Loucy (cell line): Measurements from ENCODE around the gene KRT37.

Source experiments
- H2AFZ ChIP-seq: fragments of 200-600 bp; sonication (generic); 2 replicates; pipeline ENCODE4 v1.6.0; 2016; ENCODE audit warnings: antibody characterized with exemption, mild to moderate bottlenecking, low read length, moderate library complexity
- H3F3A ChIP-seq: fragments of 200-600 bp; 2 replicates; pipeline ENCODE4 v1.6.0; 2016; ENCODE audit warnings: antibody characterized with exemption, low read depth, mild to moderate bottlenecking
- H3K27me3 ChIP-seq: fragments of 200-600 bp; sonication (generic); 2 replicates; pipeline ENCODE4 v1.6.1; 2014; ENCODE audit warnings: low read length, mild to moderate bottlenecking; ENCODE audit not compliant: insufficient read depth, poor library complexity, severe bottlenecking
- H3K36me3 ChIP-seq: fragments of 200-600 bp; sonication (generic); 2 replicates; pipeline ENCODE4 v1.6.1; 2016; ENCODE audit warnings: low read length; ENCODE audit not compliant: insufficient read depth
- H3K4me1 ChIP-seq: fragments of 200-600 bp; sonication (generic); 2 replicates; pipeline ENCODE4 v1.5.1; 2014; ENCODE audit warnings: low read length, mild to moderate bottlenecking; ENCODE audit not compliant: insufficient read depth, poor library complexity, severe bottlenecking
- H3K4me2 ChIP-seq: fragments of 200-600 bp; sonication (generic); 2 replicates; pipeline ENCODE4 v1.6.0; 2014; ENCODE audit warnings: antibody characterized with exemption, low read length, low read depth, mild to moderate bottlenecking; ENCODE audit not compliant: poor library complexity, severe bottlenecking
- H3K4me3 ChIP-seq: fragments of 200-600 bp; sonication (generic); 2 replicates; pipeline ENCODE4 v1.5.1; 2014; ENCODE audit warnings: low read length, mild to moderate bottlenecking, mixed read lengths; ENCODE audit not compliant: poor library complexity, severe bottlenecking
- H3K79me2 ChIP-seq: fragments of 200-600 bp; sonication (generic); 2 replicates; pipeline ENCODE4 v1.6.1; 2014; ENCODE audit warnings: low read length; ENCODE audit not compliant: insufficient read depth
- H3K9ac ChIP-seq: fragments of 200-600 bp; sonication (generic); 2 replicates; pipeline ENCODE4 v1.6.0; 2014; ENCODE audit warnings: mild to moderate bottlenecking, low read depth, low read length, moderate library complexity; ENCODE audit not compliant: poor library complexity, severe bottlenecking
- H3K9me2 ChIP-seq: fragments of 200-600 bp; sonication (generic); replicated peaks from 2 replicates; pipeline ENCODE4 v1.6.1; 2016; ENCODE audit warnings: low read depth, low read length, mixed read lengths
- H3K9me3 ChIP-seq: fragments of 200-600 bp; sonication (generic); 2 replicates; pipeline ENCODE4 v1.6.1; 2014; ENCODE audit warnings: mild to moderate bottlenecking, antibody characterized with exemption, low read length, low read depth; ENCODE audit not compliant: insufficient read depth
- H4K20me1 ChIP-seq: fragments of 200-600 bp; sonication (generic); 2 replicates; pipeline ENCODE4 v1.6.0; 2014; ENCODE audit warnings: antibody characterized with exemption, low read length, mild to moderate bottlenecking; ENCODE audit not compliant: insufficient read depth, poor library complexity, severe bottlenecking
- CTCF ChIP-seq: fragments of 200-600 bp; sonication (generic); conservative IDR thresholded peaks from 2 replicates; pipeline ENCODE4 v1.5.1; 2014; ENCODE audit warnings: mild to moderate bottlenecking, antibody characterized with exemption, low read length
- EZH2phosphoT487 ChIP-seq: fragments of 200-600 bp; IDR thresholded peaks from 2 replicates; pipeline ENCODE4 v1.6.1; 2018; ENCODE audit warnings: antibody characterized with exemption, mild to moderate bottlenecking, moderate library complexity, borderline replicate concordance

The KRT37 gene

GRCh38 chr17:41418116-41418860, 6.1 kb downstream of the KRT37 start:
- Histone ChIP-seq H3K4me1 (no peaks in the 10 kb centered on the region), H3K9me2 (no peaks in the 10 kb centered on the region), H3K36me3 (no peaks in the 10 kb centered on the region), H2AFZ (no peak overlapping the region), H3K9me3 (no peaks in the 10 kb centered on the region), H4K20me1 (no peaks in the 10 kb centered on the region), H3K79me2 (no peaks in the 10 kb centered on the region), H3K9ac (no peak overlapping the region), H3K4me3 (no peak overlapping the region), H3K4me2 (no peak overlapping the region), H3F3A (no peaks in the 10 kb centered on the region), H3K27me3 (peaks cover 9% of the 10 kb centered on the region)
- TF ChIP-seq CTCF = no peak
- TF ChIP-seq EZH2phosphoT487 = no peak

GRCh38 chr17:41417576-41418015, 6.8 kb downstream of the KRT37 start:
- H2AFZ ChIP-seq = no peak overlapping the region

GRCh38 chr17:41417127-41417526, 7.3 kb downstream of the KRT37 start:
- Histone ChIP-seq H3F3A (no peaks in the 10 kb centered on the region), H3K9me2 (no peaks in the 10 kb centered on the region), H3K4me2 (no peak overlapping the region), H3K27me3 (peaks cover 9% of the 10 kb centered on the region), H3K79me2 (no peaks in the 10 kb centered on the region), H3K4me1 (no peaks in the 10 kb centered on the region), H2AFZ (no peak overlapping the region), H3K9ac (no peak overlapping the region), H4K20me1 (no peaks in the 10 kb centered on the region), H3K4me3 (no peak overlapping the region), H3K9me3 (no peaks in the 10 kb centered on the region), H3K36me3 (no peaks in the 10 kb centered on the region)
- TF ChIP-seq EZH2phosphoT487 (no peak), CTCF (no peak)

More at GRCh38 chr17:41417576-41418015, 6.8 kb downstream of the KRT37 start:
- Histone ChIP-seq H4K20me1 (no peaks in the 10 kb centered on the region), H3K27me3 (peaks cover 9% of the 10 kb centered on the region), H3K9ac (no peak overlapping the region), H3F3A (no peaks in the 10 kb centered on the region), H3K4me2 (no peak overlapping the region), H3K4me3 (no peak overlapping the region), H3K79me2 (no peaks in the 10 kb centered on the region), H3K4me1 (no peaks in the 10 kb centered on the region), H3K36me3 (no peaks in the 10 kb centered on the region), H3K9me3 (no peaks in the 10 kb centered on the region), H3K9me2 (no peaks in the 10 kb centered on the region)
- peak; percentile 70 for TF ChIP-seq CTCF
- TF ChIP-seq EZH2phosphoT487 = no peak
